ENCODE measurements around the gene ATOH8. TPM values are rescaled to one million over a fixed set of nuclear protein-coding genes. Genes with fewer than 3 reads are reported as not detected.

Gene ATOH8
- total RNA-seq, 4 donors from 2014 or later: 39.8 to 137 (median 61.9) TPM

DNA sequence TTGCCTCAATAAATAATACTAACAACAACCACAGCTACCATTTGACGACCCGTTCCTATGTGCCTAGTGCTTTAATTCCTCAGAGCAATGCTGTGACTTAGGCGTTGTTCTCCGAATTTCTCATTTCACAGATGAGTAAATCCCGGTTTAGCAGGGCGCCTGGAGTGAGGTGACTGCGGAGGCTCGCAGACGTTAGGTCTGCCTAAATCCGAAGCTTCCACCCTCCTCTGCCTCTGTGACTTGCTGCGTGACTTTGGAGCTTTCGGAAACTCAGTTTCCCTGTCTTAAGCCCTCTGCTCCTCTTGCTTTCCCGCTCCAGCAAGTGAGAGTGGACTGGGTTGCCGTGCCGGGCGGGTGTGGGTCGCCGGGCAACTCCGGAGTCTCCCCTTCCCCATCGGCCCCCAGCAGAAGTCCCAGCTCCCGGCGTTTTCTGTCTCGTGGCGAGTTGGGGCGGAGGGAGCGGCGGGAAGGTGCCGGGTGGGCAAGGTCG is 711 bp upstream of the ATOH8 start:
- TF ChIP-seq, protein P1, sequence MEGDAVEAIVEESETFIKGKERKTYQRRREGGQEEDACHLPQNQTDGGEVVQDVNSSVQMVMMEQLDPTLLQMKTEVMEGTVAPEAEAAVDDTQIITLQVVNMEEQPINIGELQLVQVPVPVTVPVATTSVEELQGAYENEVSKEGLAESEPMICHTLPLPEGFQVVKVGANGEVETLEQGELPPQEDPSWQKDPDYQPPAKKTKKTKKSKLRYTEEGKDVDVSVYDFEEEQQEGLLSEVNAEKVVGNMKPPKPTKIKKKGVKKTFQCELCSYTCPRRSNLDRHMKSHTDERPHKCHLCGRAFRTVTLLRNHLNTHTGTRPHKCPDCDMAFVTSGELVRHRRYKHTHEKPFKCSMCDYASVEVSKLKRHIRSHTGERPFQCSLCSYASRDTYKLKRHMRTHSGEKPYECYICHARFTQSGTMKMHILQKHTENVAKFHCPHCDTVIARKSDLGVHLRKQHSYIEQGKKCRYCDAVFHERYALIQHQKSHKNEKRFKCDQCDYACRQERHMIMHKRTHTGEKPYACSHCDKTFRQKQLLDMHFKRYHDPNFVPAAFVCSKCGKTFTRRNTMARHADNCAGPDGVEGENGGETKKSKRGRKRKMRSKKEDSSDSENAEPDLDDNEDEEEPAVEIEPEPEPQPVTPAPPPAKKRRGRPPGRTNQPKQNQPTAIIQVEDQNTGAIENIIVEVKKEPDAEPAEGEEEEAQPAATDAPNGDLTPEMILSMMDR (IDR thresholded peaks at IDR 0.05; ENCODE audit: low read depth): no peak

- TF ChIP-seq, protein P1 (IDR thresholded peaks at IDR 0.05; ENCODE audit: low read depth): no peak
These were observed 713 bp downstream of the ATOH8 start for GRCh38 chr2:85754313-85755095.

DNA sequence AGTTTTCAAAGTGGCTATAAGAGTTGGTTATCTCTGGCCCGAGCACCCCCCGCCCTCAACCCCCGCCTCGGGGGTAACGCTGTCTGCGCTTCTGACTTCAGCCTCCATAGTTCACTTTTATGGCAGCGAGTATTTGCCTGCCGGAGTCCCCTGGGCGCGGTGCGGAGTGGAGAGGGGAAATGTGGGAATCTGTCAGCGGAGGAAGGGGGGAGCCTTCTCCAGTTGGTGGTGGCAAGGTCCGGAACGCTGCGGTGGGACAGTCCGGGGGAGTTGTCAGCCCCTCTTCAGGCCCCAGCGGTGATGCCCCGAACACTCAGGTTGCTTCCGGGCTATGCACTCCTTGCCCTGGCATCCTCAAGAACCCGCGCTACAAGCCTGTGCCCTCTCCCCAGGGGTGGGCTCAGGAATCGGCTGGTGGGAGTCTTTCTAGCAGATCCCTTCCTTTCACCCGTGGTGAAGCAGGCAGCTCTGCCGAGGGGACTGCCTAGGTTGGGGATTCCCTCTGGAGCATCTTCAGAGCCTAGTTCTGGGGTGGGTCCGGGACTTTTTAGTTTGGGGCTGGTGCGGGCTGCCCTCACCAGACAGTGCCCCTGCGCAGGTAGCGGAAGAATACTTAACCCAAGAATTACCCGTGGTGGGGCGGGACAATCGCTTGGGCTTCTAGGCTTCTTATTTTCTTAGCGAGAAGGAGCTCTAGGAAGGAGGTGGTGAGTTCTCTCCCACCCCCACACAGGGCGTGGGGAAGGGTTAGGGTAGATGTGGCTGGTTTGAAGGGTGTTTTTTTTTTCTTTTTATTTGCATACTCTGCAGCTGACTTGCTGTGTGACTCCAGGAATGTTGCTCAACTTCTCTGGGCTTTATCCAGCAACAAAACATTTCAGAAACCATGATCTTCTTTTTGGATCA is 1.6 kb downstream of the ATOH8 start:
- TF ChIP-seq, protein P1 (IDR thresholded peaks at IDR 0.05; ENCODE audit: low read depth): no peak

- TF ChIP-seq, protein P1 (IDR thresholded peaks at IDR 0.05; ENCODE audit: low read depth): no peak
These were observed 2.4 kb downstream of the ATOH8 start for GRCh38 chr2:85756195-85756594.

GRCh38 chr2:85756822-85757435 is 3.1 kb downstream of the ATOH8 start:
- TF ChIP-seq, protein P1 (IDR thresholded peaks at IDR 0.05; ENCODE audit: low read depth): no peak

- TF ChIP-seq, protein P1 (IDR thresholded peaks at IDR 0.05; ENCODE audit: low read depth): no peak
These were observed 4.1 kb downstream of the ATOH8 start for GRCh38 chr2:85757860-85758259.

All from subcutaneous adipose tissue (tissue), 4 donors.